AG10803 (cell line): ENCODE measurements around the gene NUP93.

Experiments
- DNase-seq: peaks from one replicate; pipeline ENCODE4 v3.0.0; 2010; ENCODE audit warnings: low read depth
- H3K4me3 ChIP-seq: 2 replicates; pipeline ENCODE4 v1.5.1; 2011; ENCODE audit warnings: mild to moderate bottlenecking, low read length, control low read depth
- TF ChIP-seq, protein P1 (sequence below): conservative IDR thresholded peaks from 2 replicates; pipeline ENCODE4 v1.5.1; 2011; ENCODE audit warnings: mild to moderate bottlenecking, low read length, control low read depth, inconsistent platforms

Gene NUP93

DNA sequence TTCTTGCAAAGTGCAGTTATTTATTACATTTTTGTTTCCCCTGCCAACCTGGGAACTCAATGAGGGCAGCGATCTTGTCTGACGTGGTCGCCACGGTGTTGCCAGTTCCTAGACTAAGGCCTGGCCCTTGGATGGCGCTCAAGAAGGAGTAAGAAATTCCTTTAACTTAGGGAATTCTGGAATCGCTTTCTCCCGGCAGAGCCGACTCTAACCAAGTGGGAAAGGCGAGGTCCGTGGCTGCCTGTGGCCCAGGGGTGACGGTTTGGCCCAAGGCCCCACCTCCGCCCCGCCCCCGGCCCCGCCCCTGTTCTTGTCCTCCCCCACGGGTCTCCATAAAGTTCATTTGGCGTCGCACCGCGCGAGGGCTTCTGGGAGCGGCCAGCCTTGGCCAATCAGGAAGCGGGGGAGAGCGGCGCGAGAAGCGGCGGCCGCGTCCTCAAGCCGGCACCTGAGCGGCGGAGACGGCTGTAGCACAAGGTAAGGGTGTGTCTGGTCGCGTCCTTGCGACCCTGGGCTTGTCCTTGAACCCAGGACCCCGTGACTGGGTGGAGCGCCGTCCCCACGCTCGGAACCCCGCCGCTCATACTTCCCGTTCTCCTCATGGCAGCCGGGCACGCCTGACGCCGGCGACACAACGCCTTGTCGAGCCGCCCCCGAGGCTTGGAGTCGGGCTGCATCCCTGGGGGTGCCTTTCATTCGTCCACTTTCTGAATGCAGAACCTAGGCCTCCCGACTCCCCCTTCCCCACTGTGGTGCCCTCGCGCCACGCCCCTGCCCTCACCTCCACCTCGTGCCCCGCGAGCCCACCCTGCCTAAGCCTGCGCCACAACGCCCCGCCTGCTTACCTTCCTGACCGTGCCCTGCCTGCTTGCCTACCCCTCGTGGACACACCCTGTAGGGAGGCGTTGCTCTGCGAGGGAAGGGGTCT, at the start of gene NUP93:
TSS of gene NUP93 (plus strand) at position 395 of the 928 bp plus-strand sequence. CDS start 18,119 bp downstream, outside the sequence.
- TF ChIP-seq, protein P1, sequence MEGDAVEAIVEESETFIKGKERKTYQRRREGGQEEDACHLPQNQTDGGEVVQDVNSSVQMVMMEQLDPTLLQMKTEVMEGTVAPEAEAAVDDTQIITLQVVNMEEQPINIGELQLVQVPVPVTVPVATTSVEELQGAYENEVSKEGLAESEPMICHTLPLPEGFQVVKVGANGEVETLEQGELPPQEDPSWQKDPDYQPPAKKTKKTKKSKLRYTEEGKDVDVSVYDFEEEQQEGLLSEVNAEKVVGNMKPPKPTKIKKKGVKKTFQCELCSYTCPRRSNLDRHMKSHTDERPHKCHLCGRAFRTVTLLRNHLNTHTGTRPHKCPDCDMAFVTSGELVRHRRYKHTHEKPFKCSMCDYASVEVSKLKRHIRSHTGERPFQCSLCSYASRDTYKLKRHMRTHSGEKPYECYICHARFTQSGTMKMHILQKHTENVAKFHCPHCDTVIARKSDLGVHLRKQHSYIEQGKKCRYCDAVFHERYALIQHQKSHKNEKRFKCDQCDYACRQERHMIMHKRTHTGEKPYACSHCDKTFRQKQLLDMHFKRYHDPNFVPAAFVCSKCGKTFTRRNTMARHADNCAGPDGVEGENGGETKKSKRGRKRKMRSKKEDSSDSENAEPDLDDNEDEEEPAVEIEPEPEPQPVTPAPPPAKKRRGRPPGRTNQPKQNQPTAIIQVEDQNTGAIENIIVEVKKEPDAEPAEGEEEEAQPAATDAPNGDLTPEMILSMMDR = 0 out of 2 replicates have a peak, but pooled peaks have one; percentile 7
- peak; percentile 91 for DNase-seq
- peak within 1 kb of the TSS; percentile 68 for H3K4me3 ChIP-seq

DNA sequence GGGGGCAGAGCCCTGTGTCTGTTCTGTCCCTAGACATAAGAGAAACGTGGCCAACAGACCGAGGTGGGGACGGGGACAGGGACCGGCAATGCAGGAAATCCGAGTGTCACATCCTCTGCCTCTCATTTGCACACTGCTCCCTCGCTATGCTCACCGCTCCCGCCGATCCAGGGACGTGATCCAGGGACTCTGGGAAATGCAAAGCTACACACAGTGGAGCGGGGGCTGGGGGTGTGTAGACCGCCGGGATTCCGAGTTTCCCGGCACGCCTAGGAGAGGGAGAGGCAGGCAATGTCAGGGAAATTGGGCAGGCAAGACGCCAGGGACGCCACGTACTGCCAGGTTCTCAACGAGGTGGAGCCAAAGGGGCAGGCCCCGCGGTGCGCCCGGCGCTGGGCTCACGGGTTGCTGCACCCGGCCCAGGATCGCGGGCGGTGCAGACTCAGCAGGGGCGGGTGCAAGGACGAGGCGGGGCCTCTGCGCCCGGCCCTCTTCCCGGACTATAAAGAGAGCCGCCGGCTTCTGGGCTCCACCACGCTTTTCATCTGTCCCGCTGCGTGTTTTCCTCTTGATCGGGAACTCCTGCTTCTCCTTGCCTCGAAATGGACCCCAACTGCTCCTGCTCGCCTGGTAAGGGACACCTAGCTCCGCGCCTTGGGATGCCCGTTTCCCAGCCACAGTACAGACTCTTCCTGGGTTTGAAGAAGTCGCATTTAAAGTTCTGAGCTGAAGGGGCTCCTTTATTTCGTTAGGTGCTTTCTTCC, 47.8 kb upstream of the NUP93 start, which contains the start of gene MT1X:
TSS of gene MT1X (plus strand) at position 532 of the 764 bp plus-strand sequence. CDS start at position 603, 71 bp downstream.
- H3K4me3 ChIP-seq = peak within 1 kb of the TSS; percentile 79
- peak; percentile 85 for DNase-seq
- TF ChIP-seq, protein P1 = no peak

DNA sequence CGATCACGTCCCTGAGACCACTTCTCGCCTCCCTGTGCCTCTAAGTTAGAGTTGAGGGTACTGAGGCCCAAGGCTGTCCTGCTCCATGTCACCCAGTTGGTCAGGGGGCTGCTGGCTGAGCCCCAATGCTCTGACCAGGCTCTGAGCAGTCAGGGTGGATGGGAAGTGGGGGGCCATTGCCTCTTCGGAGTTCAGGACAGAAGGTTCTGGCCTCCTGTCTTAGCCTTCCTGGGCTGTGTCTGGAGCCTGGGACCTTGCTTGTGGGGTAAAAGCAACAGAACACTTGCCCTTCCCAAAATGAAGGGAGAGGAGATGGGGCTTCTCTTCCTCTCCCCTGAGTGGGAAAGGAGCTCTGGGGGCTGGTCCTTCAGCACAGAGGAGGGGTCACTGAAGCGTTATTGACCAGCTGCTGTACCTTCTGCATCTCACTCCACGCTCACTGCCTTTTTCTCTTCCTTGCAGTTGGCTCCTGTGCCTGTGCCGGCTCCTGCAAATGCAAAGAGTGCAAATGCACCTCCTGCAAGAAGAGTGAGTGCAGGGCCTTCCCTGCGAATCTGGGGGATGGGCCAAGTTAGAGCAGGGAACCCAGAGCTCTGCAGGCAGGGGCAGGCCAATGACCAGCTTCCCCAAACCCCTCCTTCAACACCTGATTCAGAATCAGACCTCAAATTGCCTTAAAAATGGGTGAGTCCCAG, 47.1 kb upstream of the NUP93 start:
- TF ChIP-seq, protein P1 = no peak
- DNase-seq = no peak
- H3K4me3 ChIP-seq = peak overlapping the region; percentile 79

DNA sequence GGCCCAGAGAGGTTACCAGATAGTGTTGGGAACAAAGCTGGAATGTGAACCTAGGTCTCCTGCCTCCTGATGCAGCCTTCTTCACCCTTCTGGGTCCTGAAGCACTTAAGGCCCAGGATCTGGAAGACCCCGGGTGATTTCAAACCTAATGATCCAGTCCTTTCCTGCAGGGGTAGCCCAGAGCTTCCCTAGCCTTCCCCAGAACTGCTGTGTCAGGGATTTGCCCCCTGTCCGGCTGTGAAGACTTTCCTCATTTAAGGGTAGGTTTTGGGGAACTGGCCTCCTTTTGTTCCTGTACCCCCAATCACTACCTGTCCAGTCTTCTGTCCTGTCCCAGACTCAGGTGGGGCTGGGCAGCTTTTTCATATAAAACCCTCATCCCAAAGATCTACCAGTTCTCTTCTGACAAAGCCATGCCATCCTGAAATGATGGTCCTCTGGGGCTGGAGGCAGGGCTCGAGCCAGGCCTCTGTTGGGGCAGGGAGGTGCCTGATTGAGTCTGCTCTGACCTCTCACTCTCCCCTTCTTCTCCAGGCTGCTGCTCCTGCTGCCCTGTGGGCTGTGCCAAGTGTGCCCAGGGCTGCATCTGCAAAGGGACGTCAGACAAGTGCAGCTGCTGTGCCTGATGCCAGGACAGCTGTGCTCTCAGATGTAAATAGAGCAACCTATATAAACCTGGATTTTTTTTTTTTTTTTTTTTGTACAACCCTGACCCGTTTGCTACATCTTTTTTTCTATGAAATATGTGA, 46.3 kb upstream of the NUP93 start:
- DNase-seq = no peak
- TF ChIP-seq, protein P1 = no peak
- H3K4me3 ChIP-seq = peak overlapping the region; percentile 79

DNA sequence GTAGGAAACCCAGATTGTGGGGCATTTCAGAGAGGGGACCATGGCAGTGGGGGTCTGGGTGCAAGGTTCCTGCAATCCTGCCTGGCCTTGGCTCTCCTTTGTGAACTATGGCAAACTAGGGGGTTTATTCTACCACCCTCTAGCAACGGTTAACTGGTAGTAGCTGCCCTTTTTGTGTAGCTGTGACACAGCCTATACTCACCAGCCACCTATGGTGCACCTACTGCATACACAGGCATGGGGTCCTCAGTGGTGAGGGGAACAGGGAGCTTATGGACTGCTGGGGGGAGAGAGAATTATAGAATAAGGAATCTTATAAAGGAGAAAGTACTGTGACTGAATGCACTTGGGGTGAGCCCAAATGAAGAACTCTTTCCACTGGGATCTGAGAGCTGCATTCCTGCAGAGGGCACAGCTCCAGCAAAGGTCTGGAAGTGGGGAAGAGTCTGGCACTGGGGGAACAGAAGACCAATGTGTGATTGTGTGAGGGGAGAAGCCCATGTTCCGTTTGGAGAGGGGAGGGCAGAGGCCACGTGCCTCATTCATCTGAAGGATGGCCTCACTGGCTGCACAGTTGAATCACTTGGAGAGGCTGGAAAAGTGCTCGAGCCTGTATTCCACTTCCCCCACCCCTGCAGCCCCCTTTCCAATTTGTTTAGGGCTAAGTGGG, 45.5 kb upstream of the NUP93 start:
- TF ChIP-seq, protein P1 = no peak
- DNase-seq = no peak
- no peak overlapping the region for H3K4me3 ChIP-seq
